Stimulated activated naive B cell treated with anti-CD40 and anti-IgM and Interleukin-4, amounts not matched to agents 10 μg/mL and 1 μg/mL and 100 μg/mL, for 72 hours (primary cell): ENCODE results near the gene CHST13.

Source experiments
- ATAC-seq, 2 donors: fragments of 150-1000 bp; cut with Tn5 transposase; replicated peaks; 2 replicates each; pipeline ENCODE4 v1.10.0; 2021; ENCODE audit warnings: moderate library complexity in 1 of 2
- DNase-seq: peaks from one replicate; pipeline ENCODE4 v3.0.0; 2021
- H3K27ac Mint-ChIP-seq: one replicate; pipeline ENCODE4 v1.8.0; 2022; ENCODE audit warnings: mild to moderate bottlenecking, mixed read lengths
- H3K27me3 Mint-ChIP-seq, 2 donors: one replicate each; pipeline ENCODE4 v1.8.0; 2022; ENCODE audit warnings: mixed read lengths in 2 of 2
- H3K36me3 Mint-ChIP-seq, 2 donors: one replicate each; pipeline ENCODE4 v1.8.0; 2022; ENCODE audit warnings: mixed read lengths in 2 of 2, mild to moderate bottlenecking in 1 of 2
- H3K4me1 Mint-ChIP-seq, 2 donors: one replicate each; pipeline ENCODE4 v1.8.0; 2022; ENCODE audit warnings: mixed read lengths in 2 of 2, mild to moderate bottlenecking in 1 of 2
- H3K4me3 Mint-ChIP-seq, 2 donors: one replicate each; pipeline ENCODE4 v1.8.0; 2022; ENCODE audit warnings: mild to moderate bottlenecking in 2 of 2, mixed read lengths in 2 of 2, moderate library complexity in 1 of 2
- H3K9me3 Mint-ChIP-seq, 2 donors: one replicate each; pipeline ENCODE4 v1.8.0; 2022; ENCODE audit warnings: mixed read lengths in 2 of 2, mild to moderate bottlenecking in 1 of 2

The CHST13 gene

DNA sequence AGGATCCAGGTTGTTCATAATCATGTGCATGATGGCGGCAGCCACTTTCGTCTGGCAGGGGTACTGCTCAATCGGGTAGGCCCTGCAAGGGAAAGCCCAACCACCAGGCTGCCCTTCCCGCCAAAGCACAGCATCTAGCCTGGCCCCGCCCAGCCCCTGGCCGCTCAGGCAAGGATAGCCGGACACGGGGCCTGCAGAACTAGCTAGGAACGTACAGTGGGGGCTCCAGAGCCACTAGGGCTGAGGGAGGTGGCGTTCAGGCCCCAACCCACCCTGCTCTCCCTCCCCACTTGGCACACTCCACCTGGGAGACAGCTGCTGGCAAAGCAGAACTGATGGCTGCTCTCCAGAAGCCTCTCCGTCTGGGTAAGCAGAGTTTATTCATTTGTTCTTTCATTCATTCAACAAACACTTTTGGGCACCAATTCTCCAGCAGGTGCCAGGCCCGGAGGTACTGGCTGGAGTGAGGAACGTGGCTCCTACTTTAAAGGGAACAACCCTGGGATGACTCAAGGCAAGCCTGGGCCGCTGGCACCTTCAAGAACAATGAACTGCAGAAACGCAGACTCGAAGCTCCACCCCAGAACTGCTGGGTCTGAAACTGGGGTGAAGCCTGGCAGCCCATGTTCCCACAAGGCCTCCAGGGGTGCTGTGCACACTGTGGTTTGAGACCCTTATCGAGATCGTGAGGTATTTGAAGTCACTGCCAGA, 14.2 kb upstream of the CHST13 start:
- DNase-seq (no peak), ATAC-seq (no peak)
- H3K4me3 Mint-ChIP-seq = no peak overlapping the region
- peaks cover 7 to 12% of the 10 kb centered on the region in 2 donors for H3K27me3 Mint-ChIP-seq
- no peaks in the 10 kb centered on the region for H3K36me3 Mint-ChIP-seq
- H3K4me1 Mint-ChIP-seq = no peaks in the 10 kb centered on the region
- H3K9me3 Mint-ChIP-seq = no peaks in the 10 kb centered on the region
- no peak overlapping the region for H3K27ac Mint-ChIP-seq

DNA sequence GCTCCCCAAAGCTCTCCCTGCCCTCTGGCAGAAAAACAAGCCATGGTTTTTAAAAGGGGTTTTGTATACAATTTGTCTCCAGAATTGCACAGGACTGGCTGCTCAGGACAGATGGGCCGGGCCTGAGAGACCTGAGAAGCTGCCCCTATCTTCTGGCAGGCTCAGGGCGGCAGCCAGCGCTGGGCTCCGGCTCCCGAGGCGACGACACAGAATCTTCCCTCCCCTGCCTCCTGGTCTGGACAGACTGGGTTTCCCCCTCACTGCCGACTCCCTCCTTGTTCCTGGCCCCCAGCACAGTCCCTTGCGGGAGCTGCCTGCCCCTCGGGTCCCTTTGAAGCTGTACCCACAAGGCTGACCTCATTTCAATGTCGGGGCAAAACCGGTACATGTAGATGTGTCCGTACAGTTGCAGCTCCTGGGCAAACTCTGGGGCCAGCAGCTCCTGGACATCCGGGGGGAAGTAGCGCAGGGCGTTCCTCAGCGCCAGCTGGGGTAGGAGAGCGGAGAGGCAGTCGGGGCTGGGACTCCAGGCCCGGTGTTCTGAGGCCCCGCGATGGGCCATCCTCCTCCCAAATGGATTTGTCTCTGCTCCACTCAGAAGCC, 13.5 kb upstream of the CHST13 start:
- H3K4me3 Mint-ChIP-seq = no peak overlapping the region
- H3K9me3 Mint-ChIP-seq = no peaks in the 10 kb centered on the region

DNA sequence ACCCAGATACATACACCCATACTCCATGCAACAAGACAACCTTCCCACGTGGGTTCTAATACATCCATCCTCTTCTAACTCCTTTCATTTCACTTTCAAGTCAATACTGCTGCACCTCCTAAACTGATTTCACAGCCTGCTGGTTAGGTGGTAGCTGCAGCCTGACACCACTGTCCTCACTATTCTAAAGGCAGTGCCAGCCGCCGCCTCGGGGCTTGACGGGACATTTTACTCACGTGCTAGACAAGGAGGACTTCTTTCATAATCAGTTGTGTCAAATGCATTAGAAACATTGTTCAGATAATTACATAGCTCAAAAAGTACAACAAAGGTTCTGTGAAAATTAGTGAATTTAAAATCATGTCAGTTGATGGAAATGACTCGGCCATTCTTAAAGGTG, 12.7 kb upstream of the CHST13 start:
- H3K27ac Mint-ChIP-seq = no peak overlapping the region
- peaks cover 0 to 1% of the 10 kb centered on the region in 2 donors for H3K27me3 Mint-ChIP-seq
- no peaks in the 10 kb centered on the region for H3K4me1 Mint-ChIP-seq
- H3K9me3 Mint-ChIP-seq = no peaks in the 10 kb centered on the region
- H3K4me3 Mint-ChIP-seq = no peak overlapping the region
- no peak for DNase-seq
- ATAC-seq = no peak
- no peaks in the 10 kb centered on the region for H3K36me3 Mint-ChIP-seq

More for the DNA sequence above, 13.5 kb upstream of the CHST13 start:
- ATAC-seq = no peak
- no peak for DNase-seq
- Mint-ChIP-seq H3K36me3 (no peaks in the 10 kb centered on the region), H3K27me3 (peaks cover under 1 to 6% of the 10 kb centered on the region in 2 donors), H3K4me1 (no peaks in the 10 kb centered on the region), H3K27ac (no peak overlapping the region)

DNA sequence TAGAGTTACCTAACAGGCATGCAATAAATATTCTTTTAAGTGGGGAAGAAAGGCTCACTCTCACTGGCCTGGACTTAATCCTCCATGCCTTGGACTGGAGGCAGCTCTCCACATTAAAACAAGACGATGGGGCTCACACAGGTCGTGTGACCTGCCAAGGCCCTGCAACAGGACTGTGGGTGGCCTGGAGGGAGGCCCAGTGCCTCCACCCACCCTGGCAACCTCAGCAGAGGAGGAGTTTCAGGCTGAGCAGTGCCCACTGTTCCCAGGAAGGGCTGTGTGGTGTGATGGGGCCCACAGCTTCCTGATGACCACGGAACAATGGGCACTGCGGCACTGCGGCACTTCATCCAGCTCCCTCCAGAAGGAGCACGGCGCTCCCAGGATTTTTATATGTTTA, 11.9 kb upstream of the CHST13 start:
- Mint-ChIP-seq H3K4me3 (no peak overlapping the region), H3K9me3 (no peaks in the 10 kb centered on the region), H3K27ac (no peak overlapping the region), H3K4me1 (no peaks in the 10 kb centered on the region), H3K27me3 (no peaks in the 10 kb centered on the region), H3K36me3 (no peaks in the 10 kb centered on the region)
- ATAC-seq = no peak
- no peak for DNase-seq

DNA sequence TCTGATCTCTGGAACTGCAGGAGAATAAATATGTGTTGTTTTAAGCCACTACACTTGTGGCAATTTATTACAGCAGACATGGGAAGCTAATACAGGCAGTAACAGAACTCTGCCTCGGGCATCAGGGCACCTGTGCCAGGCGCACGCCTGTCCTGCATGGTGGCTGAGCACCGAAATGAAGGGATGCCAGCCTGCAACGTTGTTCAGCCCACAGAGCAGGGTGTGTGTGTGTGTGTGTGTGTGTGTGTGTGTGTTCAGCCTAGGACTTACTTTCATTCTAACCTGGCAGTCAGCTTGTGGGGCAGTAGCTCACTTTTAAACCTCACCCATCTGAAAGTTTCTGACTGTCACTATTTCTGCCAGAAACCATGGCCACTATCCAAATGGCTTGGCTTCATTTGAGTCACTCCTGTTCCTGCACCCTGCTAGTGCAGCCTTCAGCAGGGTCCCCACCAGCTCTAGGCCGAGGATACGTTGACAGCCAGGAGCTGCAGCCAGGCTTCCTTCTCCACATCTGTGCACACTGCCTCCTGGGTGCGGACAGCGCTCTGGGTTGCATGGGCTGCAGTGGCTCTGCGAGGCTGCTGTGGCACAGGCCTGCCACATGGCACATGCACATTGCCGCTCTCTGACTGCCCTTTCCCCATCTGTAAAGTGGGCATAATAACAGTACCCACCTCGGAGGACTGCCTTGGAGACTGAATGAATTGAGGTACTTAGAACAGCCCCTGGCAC, 10.9 kb upstream of the CHST13 start:
- DNase-seq = no peak
- peak in 1 of 2 donors; percentile 23 for ATAC-seq
- Mint-ChIP-seq H3K36me3 (no peaks in the 10 kb centered on the region), H3K9me3 (no peaks in the 10 kb centered on the region), H3K27ac (no peak overlapping the region), H3K4me3 (no peak overlapping the region), H3K4me1 (no peaks in the 10 kb centered on the region), H3K27me3 (no peaks in the 10 kb centered on the region)

DNA sequence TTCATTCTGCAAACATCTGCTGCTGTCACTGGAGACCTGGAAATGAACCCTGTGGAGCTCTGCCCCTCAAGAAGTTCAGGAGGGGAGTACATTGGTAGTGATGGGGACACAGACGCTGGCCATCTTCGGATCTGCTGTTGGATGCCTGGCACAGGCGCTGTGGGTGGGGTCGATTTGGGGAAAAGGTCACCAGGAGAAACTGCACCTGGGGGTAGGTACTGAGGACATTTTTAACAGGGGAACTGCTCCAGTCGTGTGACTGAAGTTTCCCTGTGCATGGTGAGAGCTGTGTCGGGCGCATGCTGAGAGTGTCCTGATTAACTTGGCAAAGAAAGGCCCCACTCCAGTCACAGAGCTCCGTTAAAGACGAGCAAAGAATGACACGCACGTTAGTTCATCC, 9.8 kb upstream of the CHST13 start:
- Mint-ChIP-seq H3K9me3 (no peaks in the 10 kb centered on the region), H3K36me3 (no peaks in the 10 kb centered on the region), H3K4me1 (no peaks in the 10 kb centered on the region), H3K27ac (no peak overlapping the region), H3K4me3 (no peak overlapping the region), H3K27me3 (peaks cover 0 to 5% of the 10 kb centered on the region in 2 donors)
- no peak for ATAC-seq
- no peak for DNase-seq

DNA sequence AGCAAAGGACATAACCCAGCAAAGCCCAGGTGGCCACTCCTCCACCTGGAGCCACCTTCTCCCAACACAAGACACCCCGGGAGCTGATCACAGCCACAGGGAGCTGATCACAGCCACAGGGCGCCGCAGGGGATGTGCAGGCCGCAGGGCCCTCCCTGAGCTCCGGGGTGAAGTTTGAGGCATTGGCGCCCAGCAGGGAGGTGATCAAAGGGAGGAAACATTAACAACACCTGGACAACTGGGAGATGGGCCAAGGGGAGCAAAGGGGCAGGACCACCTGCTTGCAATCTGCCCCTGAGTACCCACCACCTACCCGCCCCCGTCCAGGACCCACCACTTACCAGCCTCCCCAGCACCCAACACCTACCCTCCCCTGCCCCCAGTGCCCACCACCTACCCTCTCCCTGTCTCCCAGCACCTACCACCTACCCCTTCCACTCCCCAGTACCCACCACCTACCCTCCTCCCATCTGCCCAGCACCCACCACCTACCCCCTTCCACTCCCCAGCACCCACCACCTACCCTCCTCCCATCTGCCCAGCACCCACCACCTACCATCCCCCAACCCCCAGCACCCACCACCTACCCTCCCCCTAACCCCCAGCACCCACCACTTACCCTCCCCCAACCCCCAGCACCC, 8.8 kb upstream of the CHST13 start:
- Mint-ChIP-seq H3K4me1 (no peaks in the 10 kb centered on the region), H3K4me3 (no peak overlapping the region), H3K9me3 (no peaks in the 10 kb centered on the region), H3K36me3 (no peaks in the 10 kb centered on the region), H3K27me3 (peaks cover 0 to 6% of the 10 kb centered on the region in 2 donors), H3K27ac (no peak overlapping the region)
- DNase-seq = no peak
- ATAC-seq = no peak

DNA sequence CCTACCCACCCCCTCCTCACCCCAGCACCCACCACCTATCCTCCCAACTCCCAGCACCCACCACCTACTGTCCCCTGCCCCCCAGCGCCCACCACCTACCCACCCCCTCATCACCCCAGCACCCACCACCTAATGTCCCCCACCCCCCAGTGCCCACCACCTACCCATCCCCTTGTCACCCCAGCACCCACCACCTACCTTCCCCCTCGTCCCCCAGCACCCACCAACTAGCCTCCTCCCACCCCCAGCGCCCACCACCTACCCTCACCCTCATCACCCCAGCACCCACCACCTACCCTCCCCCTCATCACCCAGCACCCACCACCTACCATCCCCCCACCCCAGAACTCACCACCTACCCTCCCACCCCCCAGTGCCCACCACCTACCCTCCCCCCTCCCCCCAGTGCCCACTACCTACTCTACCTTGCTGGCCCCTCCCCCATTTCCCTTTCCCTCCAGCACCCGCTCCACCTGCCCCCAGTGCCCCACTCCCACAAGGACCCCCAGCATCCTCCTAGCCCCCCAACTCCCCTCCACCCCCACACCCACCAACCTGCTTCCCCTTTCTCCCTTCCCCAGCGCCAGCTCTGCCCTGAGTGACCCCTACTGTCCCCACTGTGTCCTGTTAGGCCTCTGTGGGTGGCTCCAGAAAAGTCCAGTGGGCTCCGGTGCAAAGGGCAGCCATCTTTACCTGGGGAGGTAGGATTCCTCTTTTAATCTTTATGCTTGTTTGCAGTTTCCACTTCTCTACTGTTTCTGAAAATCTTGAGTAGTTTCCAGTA, 7.6 kb upstream of the CHST13 start:
- H3K4me3 Mint-ChIP-seq = no peak overlapping the region
- H3K9me3 Mint-ChIP-seq = no peaks in the 10 kb centered on the region
- no peaks in the 10 kb centered on the region for H3K36me3 Mint-ChIP-seq
- ATAC-seq (no peak), DNase-seq (no peak)
- peaks cover 0 to 6% of the 10 kb centered on the region in 2 donors for H3K27me3 Mint-ChIP-seq
- H3K4me1 Mint-ChIP-seq = no peaks in the 10 kb centered on the region
- no peak overlapping the region for H3K27ac Mint-ChIP-seq

DNA sequence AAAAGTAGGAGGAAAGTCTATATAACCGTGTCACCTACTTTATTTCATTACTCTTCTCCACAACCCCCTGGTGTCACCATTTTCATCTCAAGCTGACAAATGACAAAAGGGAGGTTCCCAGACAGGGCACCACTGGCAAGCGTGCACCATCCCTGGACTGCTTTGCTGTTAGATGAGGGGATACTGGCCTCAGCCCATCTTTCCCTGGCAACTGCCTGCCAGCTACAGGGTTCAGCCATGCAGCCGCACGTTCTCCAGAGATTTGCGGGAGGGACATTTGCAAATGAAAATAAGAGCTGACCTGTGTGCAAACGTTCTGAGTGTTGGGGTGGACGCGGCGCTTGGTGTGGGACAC, 7.0 kb upstream of the CHST13 start:
- no peak overlapping the region for H3K27ac Mint-ChIP-seq
- no peaks in the 10 kb centered on the region for H3K4me1 Mint-ChIP-seq
- no peaks in the 10 kb centered on the region for H3K36me3 Mint-ChIP-seq
- H3K9me3 Mint-ChIP-seq = no peaks in the 10 kb centered on the region
- DNase-seq (no peak), ATAC-seq (no peak)
- peaks cover 1 to 8% of the 10 kb centered on the region in 2 donors for H3K27me3 Mint-ChIP-seq
- H3K4me3 Mint-ChIP-seq = no peak overlapping the region

DNA sequence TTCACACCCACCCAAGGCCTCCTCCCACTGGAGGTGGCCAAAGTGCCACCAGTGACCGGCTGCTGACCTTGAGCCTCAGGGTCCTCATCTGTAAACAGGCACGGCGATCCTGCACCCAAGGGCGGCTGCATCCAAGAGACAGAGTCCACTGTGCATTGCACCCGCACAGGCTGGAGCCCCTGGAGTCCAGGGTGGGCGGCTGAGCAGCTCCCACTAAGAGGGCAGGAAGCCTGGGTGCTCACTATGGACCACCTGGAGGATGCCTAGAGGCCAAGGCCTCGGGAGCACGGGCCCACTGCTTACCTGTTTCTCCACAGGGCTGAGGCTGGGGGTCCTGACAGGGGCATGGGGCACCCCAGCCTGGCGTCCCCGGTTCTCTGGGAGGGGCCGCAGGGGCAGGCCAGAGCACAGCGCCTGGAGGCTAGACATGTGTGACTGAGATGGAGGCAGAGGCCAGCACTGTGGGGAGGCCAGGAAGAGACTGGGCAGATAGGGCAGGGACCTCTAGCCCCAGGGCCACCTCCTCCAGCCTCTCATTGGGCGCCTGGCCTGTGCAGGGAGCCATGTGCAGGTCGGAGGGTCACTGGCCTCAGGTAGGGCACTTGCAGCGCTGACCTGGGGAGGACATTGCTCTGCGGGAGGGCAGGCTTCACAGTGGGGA, 6.5 kb upstream of the CHST13 start, which contains the start of gene UROC1:
UROC1 (minus strand) TSS at position 483 of the 661 bp plus-strand sequence; CDS start at position 429, 54 bp downstream.
- H3K27me3 Mint-ChIP-seq = peaks cover 6 to 13% of the 10 kb centered on the region in 2 donors
- no peaks in the 10 kb centered on the region for H3K4me1 Mint-ChIP-seq
- no peaks in the 10 kb centered on the region for H3K9me3 Mint-ChIP-seq
- ATAC-seq = no peak
- H3K36me3 Mint-ChIP-seq = no peaks in the 10 kb centered on the region
- no peak within 1 kb of the TSS for H3K4me3 Mint-ChIP-seq
- DNase-seq = no peak
- H3K27ac Mint-ChIP-seq = no peak within 1 kb of the TSS

DNA sequence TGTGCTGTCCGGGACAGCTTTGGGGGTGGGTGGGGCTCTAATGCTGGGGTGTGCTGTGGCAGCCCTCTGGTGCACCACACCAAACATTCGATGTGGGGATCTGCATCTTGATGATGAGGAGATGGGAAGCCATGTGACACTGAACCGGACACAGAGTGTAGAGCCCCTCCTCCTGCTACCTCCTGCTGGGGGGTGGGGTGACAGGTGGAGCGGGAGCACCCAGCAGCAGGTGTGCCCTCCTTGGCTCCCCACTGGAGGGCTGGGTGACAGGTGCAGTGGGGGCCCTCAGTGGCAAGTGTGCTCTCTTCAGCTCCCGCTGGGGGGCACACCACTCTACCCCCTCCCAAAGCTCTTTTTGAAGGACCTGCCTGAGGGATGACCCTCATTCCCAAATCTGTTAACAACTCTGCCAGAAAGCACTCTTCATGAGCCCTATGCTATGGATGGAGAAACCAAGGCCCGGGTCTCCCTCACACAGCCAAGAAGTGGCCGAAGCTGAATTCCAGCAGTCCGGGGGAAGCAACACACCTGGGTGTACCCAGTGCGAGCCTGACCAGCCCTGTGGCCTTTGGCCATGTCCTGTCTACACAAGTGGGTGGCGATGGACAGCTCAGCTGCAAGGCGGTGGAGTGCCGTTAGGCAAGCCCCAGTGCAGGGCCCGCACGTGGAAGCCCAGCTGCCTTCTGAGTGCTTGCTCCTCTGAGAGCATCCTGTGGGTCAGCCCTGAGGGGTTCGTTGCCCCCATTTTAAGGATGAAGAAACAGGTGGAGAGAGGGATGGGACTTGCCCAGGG, 5.8 kb upstream of the CHST13 start:
- no peak for DNase-seq
- Mint-ChIP-seq H3K27ac (no peak overlapping the region), H3K9me3 (no peaks in the 10 kb centered on the region), H3K4me3 (no peak overlapping the region), H3K4me1 (no peaks in the 10 kb centered on the region), H3K36me3 (no peaks in the 10 kb centered on the region), H3K27me3 (peaks cover 13 to 21% of the 10 kb centered on the region in 2 donors)
- no peak for ATAC-seq

DNA sequence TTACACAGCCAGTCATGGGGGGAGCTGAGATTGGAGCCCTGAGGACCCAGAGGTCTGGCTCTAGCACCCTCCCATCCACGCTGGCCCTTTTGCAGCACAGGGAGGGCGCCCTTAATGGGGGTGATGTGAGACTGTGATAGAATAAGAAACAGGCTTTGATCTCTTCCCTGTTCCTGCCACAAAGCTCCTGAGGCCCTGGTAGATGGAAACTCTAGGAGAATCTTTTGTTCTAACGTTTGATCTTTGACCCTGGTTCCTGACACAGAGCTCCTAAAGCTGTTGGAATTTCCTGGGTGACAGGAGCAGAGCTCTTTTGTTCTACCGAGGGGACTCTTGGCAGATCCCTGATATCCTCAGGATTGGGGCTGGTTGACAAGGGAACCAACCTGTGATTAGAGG, 5.2 kb upstream of the CHST13 start:
- no peak for DNase-seq
- no peak overlapping the region for H3K27ac Mint-ChIP-seq
- no peaks in the 10 kb centered on the region for H3K4me1 Mint-ChIP-seq
- no peak for ATAC-seq
- H3K4me3 Mint-ChIP-seq = no peak overlapping the region
- H3K27me3 Mint-ChIP-seq = peaks cover 19 to 26% of the 10 kb centered on the region in 2 donors
- H3K9me3 Mint-ChIP-seq = no peaks in the 10 kb centered on the region
- no peaks in the 10 kb centered on the region for H3K36me3 Mint-ChIP-seq
